Fibroblast of peridontal ligament (primary cell): ENCODE data around the gene OR4C45.
A peak's percentile ranks its signal among the peaks of the same experiment; 100 is the strongest.
"Not testable (repeated sequence)": the region's sequence is repeated elsewhere in the genome, so short reads cannot be mapped to it uniquely, and the experiment has no call there.

Source experiments
- DNase-seq: peaks from one replicate; pipeline ENCODE4 v3.0.0-alpha.2; 2010; ENCODE audit errors: extremely low read depth

Gene OR4C45

GRCh38 chr11:50032574-50032973, at the start of gene OR4C45:
TSS of gene OR4C45 (plus strand) at chr11:50032874.
- DNase-seq = no peak

GRCh38 chr11:49995565-49995964, 37.1 kb upstream of the OR4C45 start:
- peak; percentile 33 for DNase-seq

GRCh38 chr11:50030193-50030592, 2.5 kb upstream of the OR4C45 start:
- DNase-seq = no peak

DNA sequence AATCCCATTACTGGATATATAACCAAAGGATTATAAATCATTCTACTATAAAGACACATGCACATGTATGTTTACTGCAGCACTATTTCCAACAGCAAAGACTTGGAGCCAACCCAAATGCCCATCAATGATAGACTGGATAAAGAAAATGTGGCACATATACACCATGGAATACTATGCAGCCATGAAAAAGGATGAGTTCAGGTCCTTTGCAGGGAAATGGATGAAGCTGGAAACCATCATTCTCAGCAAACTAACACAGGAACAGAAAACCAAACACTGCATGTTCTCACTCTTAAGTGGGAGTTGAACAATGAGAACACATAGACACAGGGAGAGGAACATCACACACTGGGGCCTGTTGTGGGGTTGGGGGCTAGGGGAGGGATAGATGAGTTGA, 3.6 kb downstream of the OR4C45 start:
- not testable (repeated sequence) for DNase-seq

GRCh38 chr11:50037251-50037650, 4.6 kb downstream of the OR4C45 start:
- DNase-seq = no peak

DNA sequence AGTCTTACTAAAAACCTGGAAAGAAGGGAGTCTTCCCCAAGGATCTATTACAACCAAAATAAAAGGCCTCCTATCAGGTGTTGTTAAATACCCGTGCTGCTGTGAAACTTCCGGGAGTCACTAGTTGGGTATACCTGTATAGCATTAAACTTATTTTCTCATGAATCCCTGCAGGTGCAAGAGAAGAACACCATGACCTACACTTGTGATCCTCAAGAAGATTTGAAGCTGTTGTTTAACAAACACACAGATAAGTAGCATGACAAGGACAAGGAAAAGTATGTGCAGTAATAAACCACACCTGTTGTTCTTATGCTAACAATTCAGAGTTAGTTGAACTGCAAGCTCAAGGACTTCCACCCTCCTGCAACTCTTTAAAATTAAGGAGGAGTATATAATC, 12.0 kb downstream of the OR4C45 start:
- DNase-seq = no peak

GRCh38 chr11:50063056-50063455, 30.4 kb downstream of the OR4C45 start:
- DNase-seq = not testable (repeated sequence)

DNA sequence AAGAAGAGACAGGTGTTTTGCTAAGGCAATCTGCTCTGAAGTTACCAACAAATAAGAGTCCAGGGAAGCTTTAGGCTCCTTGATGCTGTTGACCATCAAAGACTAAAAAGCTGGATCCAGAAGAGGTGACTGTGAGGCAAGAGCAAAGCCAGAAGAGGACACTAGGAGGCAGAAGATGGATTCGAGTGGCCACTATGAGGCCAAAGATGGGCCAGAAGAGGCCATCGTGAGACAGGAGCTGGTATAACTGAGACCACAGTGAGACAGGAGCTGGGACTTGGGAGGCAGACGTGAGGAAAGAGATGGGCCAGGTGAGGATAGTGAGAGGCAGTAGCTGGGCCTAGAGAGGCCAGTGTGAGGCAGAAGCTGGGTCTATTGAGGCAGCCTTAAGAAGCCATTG, 37.7 kb downstream of the OR4C45 start:
- no peak for DNase-seq

GRCh38 chr11:50071584-50072225, 39.0 kb downstream of the OR4C45 start:
- no peak for DNase-seq

DNA sequence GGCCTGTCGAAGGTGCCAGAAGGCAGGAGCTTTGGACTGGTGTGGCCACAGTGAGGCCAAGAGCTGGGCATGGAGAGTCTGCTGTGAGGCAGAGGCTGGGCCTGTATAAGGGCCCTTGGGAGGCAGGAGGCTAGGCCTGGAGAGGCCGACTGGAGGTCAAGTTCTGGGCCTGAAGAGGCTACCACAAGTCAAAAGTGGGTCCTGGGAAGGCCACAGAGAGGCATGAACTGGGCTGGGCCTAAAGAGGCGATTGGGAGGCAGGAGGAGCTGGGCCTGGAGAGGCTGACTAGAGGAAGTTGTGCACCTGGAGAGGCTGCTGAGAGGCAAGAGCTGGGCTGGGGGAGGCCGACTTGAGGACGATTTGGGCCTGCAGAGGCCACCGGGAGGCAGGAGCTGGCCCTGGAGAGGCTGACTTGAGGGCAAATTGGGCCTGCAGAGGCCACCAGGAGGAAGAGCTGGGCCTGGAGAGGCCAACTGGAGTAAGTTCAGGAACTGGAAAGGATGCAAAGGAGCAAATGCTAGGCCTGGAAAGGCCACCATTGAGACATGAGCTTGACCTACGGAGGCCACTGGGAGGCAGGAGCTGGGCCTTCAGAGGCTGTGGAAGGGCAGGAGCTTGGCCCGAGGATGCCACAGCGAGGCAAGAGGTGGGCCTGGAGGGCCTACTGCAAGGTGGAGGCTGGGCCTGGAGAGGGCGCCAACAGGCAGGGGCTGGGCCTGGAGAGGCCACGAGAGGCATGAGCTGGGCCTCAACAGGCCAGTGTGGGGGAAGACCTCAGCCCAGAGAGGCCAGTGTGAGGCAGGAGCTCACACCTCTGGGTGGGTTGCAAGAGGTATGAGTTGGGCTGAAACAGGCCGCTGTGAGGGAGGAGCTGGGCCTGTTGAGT, 39.8 kb downstream of the OR4C45 start:
- no peak for DNase-seq

DNA sequence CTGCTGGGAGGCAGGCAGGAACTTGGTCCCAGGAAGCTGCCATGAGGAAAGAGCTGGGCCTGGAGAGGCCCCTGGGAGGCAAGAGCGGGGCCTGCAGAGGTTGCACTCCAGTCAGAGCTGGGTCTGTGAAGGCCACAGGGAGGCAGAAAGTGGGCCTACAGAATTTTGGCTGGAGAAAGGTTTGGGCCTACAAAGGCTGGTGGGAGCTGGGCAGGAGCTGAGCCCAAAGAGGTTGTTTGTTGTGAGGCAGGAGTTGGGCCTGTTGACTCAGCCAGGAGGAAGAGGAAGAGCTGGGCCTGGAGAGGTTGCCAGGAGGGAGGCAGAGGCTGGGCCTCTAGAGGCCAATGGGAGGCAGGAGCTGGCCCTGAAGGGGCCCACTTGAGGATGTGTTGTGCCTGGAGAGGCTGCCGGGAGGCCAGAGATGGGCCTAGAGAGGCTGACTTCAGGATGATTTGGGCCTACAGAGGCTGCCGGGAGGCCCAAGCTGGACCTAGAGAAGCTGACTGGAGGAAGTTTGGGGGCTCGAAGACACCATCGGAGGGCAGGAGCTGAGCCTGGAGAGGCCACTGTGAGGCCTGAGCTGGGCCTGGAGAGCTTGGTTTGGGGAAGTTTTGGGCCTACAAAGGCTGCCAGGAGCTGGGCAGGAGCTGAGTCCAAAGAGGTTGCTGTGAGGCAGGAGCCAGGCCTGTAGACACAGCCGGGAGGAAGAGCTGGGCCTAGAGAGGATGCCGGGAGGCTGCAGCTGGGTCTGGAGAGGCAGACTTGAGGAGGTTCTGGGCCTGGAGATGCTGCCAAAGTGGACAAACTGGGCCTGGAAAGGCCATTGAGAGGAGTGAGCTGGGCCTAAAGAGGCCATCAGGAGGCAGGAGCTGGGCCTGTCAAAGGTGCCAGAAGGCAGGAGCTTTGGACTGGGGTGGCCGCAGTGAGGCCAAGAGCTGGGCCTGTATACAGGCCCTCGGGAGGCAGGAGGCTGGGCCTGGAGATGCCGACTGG, 40.7 kb downstream of the OR4C45 start:
- no peak for DNase-seq

GRCh38 chr11:50074161-50074560, 41.5 kb downstream of the OR4C45 start:
- no peak for DNase-seq

GRCh38 chr11:50075856-50076255, 43.2 kb downstream of the OR4C45 start:
- no peak for DNase-seq

DNA sequence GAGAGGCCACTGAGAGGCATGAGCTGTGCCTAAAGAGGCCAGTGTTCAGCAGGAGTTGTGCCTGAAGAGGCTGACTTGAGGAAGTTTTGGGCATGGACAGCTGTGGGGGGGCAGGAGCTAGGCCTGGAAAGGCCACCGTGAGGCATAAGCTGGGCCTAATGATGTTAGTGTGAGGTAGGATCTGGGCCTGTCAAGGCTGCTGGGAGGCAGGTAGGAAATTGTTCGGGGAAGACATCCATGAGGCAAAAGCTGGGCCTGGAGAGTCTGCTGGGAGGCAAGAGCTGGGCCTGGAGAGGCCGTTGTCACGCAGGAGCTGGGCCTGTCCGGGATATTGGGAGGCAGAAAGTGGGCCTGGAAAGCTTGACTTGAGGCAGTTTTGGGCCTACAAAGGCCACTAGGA, 44.9 kb downstream of the OR4C45 start:
- no peak for DNase-seq

DNA sequence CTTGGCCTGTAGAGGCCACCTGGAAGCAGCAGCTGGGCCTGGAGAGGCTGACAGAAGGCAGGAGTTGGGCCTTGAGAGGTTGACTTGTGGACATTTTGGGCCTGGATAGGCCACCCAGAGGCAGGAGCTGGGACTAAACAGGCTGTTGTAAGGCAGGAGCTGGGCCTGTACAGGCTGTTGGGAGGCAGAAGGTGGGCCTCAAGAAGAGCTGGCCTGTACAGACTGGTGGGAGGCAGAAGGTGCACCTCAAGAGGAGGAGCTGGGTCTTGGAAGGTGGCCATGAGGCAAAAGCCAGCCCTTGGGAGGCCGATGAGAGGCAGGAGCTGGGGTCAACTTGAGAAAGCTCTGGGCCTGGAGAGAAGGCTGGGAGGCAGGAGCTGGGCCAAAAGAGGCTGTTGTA, 45.3 kb downstream of the OR4C45 start:
- no peak for DNase-seq

GRCh38 chr11:50078946-50079345, 46.3 kb downstream of the OR4C45 start:
- peak; percentile 1 for DNase-seq

DNA sequence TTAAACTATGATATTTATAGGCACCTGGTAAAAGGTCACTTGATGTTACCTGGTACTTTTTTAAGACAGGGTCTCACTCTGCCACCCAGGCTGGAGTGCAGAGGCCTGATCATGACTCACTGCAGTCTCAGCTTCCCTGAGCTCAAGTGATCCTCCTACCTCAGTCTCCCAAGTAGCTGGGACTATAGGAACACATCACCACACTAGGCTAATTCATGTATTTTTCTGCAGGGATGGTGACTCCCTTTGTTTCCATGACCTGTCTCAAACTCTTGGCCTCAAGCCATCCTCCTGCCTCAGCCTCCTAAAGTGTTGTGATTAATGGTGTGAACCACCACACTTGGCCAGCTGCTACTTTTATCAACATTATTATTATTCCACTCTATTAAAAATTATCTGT, 47.6 kb downstream of the OR4C45 start:
- DNase-seq = no peak
